Measurements from ENCODE around the gene TIMM13.

- no peak for TF ChIP-seq CTCF (optimal IDR thresholded peaks at IDR 0.05 in 1 of 3, IDR thresholded peaks at IDR 0.05 in 1 of 3, conservative IDR thresholded peaks at IDR 0.05 in 1 of 3; ENCODE audit: extremely low read depth in 1 of 3, insufficient read depth in 2 of 3, low read length in 3 of 3)
- TF ChIP-seq EZH2 (IDR thresholded peaks at IDR 0.05; ENCODE audit: low read length), result no peak
These were observed 4.1 kb downstream of the TIMM13 start for GRCh38 chr19:2423071-2423914.
